K562 (cell line): ENCODE measurements around the gene BTN3A1.

ENCODE experiments used
- CUX1 ChIP-seq: fragments of 200-800 bp; sonication (Bioruptor generic); IDR thresholded peaks from 2 replicates; pipeline ENCODE4 v1.6.1; 2016; ENCODE audit warnings: missing genetic modification characterization, missing compliant biosample characterization
- HCFC1 ChIP-seq: IDR thresholded peaks from 2 replicates; pipeline ENCODE4 v1.6.1; 2012; ENCODE audit warnings: low read depth, low read length, improper control_type of control experiment
- JUN ChIP-seq, 2 experiments: sonication (generic) in 1 of 2; formaldehyde crosslinking in 1 of 2; IDR thresholded peaks; 2 replicates each; pipeline versions ENCODE4 v1.6.1 to v1.8.0; 2012 to 2022; ENCODE audit warnings: borderline replicate concordance in 2 of 2, mild to moderate bottlenecking in 2 of 2, improper control_type of control experiment in 1 of 2, low read depth in 1 of 2, low read length in 1 of 2, missing genetic modification reagents in 1 of 2
- POLR3A ChIP-seq: IDR thresholded peaks from 2 replicates; pipeline ENCODE4 v1.6.1; 2011; ENCODE audit warnings: borderline replicate concordance, mild to moderate bottlenecking, moderate library complexity; ENCODE audit not compliant: insufficient read length, insufficient read depth; ENCODE audit errors: extremely low read depth

DNA sequence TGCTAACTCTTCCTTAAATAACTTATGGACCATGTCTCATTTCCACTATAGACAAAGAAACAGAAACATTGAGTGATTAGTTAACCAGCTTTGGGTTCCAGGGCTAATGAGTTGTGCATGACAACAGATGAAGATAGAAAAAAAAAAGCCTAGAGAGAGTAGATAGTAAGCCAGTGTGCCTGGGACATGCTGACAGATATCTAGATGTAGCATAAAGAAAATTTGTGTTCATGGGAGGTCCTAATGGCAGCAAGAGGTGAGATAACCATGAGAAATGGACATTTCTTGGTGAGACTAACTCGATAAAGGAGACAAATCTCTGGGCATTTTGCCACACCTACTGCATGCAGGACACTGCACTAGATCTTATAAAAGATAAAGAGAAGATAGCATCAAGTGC is 35.5 kb downstream of the BTN3A1 start:
- TF ChIP-seq HCFC1 (no peak), JUN (IDR thresholded peaks at IDR 0.05; ENCODE audit: borderline replicate concordance, low read depth, low read length) (no peak), JUN (CRISPR knock-in tag; IDR thresholded peaks at IDR 0.05; ENCODE audit: borderline replicate concordance) (no peak), POLR3A (no peak), CUX1 (CRISPR knock-in tag) (no peak)
